ENCODE measurements around the gene FAM193A. TPM values are rescaled to one million over a fixed set of nuclear protein-coding genes. Genes with fewer than 3 reads are reported as not detected.

The FAM193A gene, protein sequence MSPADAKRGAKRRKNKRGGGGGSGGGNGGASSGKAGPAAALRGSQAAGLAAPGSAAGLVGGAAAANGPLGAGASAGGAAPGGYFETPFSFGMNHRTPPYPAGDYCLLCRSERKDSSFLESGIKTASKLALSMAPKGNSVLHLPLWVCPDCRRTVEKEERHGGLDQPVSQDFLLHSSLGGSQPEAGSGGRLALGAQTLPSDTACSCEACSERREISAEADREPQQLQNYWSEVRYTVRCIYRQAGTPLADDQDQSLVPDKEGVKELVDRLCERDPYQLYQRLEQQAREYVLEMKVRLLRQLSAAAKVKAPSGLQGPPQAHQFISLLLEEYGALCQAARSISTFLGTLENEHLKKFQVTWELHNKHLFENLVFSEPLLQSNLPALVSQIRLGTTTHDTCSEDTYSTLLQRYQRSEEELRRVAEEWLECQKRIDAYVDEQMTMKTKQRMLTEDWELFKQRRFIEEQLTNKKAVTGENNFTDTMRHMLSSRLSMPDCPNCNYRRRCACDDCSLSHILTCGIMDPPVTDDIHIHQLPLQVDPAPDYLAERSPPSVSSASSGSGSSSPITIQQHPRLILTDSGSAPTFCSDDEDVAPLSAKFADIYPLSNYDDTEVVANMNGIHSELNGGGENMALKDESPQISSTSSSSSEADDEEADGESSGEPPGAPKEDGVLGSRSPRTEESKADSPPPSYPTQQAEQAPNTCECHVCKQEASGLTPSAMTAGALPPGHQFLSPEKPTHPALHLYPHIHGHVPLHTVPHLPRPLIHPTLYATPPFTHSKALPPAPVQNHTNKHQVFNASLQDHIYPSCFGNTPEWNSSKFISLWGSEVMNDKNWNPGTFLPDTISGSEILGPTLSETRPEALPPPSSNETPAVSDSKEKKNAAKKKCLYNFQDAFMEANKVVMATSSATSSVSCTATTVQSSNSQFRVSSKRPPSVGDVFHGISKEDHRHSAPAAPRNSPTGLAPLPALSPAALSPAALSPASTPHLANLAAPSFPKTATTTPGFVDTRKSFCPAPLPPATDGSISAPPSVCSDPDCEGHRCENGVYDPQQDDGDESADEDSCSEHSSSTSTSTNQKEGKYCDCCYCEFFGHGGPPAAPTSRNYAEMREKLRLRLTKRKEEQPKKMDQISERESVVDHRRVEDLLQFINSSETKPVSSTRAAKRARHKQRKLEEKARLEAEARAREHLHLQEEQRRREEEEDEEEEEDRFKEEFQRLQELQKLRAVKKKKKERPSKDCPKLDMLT (N-terminal part only)
- total RNA-seq, result 10 to 100 TPM; 29.2 to 30.2 TPM

DNA sequence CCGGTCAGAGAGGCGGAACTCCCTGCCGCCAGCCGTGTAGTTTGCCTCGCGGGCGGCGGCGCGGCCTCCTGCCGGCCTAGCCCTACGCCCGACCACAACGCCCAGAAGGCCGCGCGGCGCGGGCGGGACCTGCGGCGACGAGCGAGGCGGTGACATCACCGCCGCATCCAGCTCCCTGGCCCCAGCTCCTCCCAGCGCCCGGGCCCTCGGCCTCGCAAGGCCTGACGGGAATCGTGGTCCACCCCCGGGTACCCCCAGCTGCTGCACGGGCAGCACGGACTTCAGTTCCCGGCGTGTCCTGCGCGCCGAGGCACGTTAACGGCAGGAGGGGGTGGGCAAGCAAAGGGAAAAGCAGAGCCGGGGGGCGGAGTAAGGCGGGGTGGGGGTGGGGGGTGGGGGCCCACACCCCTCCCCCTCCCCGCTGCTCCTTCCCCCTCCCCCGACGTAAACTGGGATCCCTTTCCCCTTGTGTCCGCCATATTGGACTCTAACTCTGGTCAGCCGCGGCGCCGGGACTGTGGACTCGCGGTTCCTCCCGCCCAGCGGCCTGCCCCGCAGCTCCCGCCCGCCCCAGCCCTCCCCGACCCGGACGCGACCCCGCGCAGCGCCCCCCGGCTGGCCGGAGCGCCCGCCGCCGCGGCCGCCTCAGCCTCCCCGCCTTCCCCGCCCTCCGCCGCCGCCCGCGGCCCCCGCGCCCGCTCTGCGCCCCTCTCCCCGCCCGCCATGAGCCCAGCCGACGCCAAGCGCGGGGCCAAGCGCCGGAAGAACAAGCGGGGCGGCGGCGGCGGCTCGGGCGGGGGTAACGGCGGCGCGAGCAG lies at the start of gene FAM193A:
FAM193A (plus strand) TSS at position 455 of the 818 bp plus-strand sequence; CDS start at position 724, 269 bp downstream.

GRCh38 chr4:2755821-2756690 lies 219.6 kb downstream of the FAM193A start, which contains the start of gene TNIP2:
TSS of gene TNIP2 (minus strand) at chr4:2756336. CDS start at chr4:2756289, 47 bp downstream.

Other genes starting within 250 kb of the FAM193A start
- 10 to 100 TPM; 10.2 to 11.2 TPM for gene ZFYVE28, start 118.0 kb upstream of the FAM193A start, total RNA-seq
- gene CFAP99, start 117.7 kb upstream of the FAM193A start, total RNA-seq, result not detected
- gene RNF4, start 67.5 kb upstream of the FAM193A start, total RNA-seq, result 10 to 100 TPM; 78.9 to 84.8 TPM
- gene TNIP2, start 219.7 kb downstream of the FAM193A start, total RNA-seq, result 10 to 100 TPM; 36.4 to 41.5 TPM